IMR-90 (cell line): ENCODE data around the gene CYP2D6. TPM values are rescaled to one million over a fixed set of nuclear protein-coding genes. Genes with fewer than 3 reads are reported as not detected.
"Not testable (repeated sequence)": the region's sequence is repeated elsewhere in the genome, so short reads cannot be mapped to it uniquely, and the experiment has no call there.

Experiments used
- ATAC-seq: fragments of 200-7000 bp; cut with Tn5 transposase; 2 replicates; pipeline ENCODE4 v1.9.1; 2020; ENCODE audit warnings: low read depth, mild to moderate bottlenecking, moderate library complexity
- BruUV-seq: library from RNA; stranded (reverse); fragments of 400-500 nt; replicated peaks from 2 replicates; lab custom pipeline; 2021; lab: Mats Ljungman, UMichigan
- CTCF ChIA-PET: fragments of 300-600 bp; formaldehyde crosslinking; extraction: SDS; loops from one replicate; lab custom pipeline; 2021; ENCODE audit warnings: antibody characterized with exemption; lab: Yijun Ruan, JAX
- POLR2A ChIA-PET: fragments of 300-600 bp; sonication (Branson Sonifier 250); formaldehyde crosslinking; loops from one replicate; lab custom pipeline; 2022; ENCODE audit warnings: antibody characterized with exemption; ENCODE audit not compliant: unreplicated experiment; lab: Charles Lee
- DNase-seq: peaks from one replicate; pipeline ENCODE4 v3.0.0; 2013
- H2AFZ ChIP-seq: replicated peaks from 2 replicates; pipeline ENCODE3; 2013; ENCODE audit warnings: low read length, mild to moderate bottlenecking; ENCODE audit not compliant: poor library complexity
- H2AK5ac ChIP-seq: 2 replicates; pipeline ENCODE4 v1.6.1; 2013; ENCODE audit warnings: low read depth, low read length, inconsistent platforms
- H2AK9ac ChIP-seq: replicated peaks from 2 replicates; pipeline ENCODE3; 2013; ENCODE audit warnings: mild to moderate bottlenecking, low read depth, low read length, moderate library complexity; ENCODE audit not compliant: poor library complexity
- H2BK120ac ChIP-seq: 2 replicates; pipeline ENCODE4 v1.6.1; 2013; ENCODE audit warnings: low read depth, low read length, inconsistent platforms
- H2BK15ac ChIP-seq: 3 replicates; pipeline ENCODE4 v1.6.1; 2013; ENCODE audit warnings: low read depth, low read length, inconsistent platforms
- H2BK20ac ChIP-seq: 2 replicates; pipeline ENCODE4 v1.6.1; 2013; ENCODE audit warnings: low read depth, mild to moderate bottlenecking, inconsistent platforms, low read length, moderate library complexity
- H2BK5ac ChIP-seq: 2 replicates; pipeline ENCODE4 v1.6.1; 2013; ENCODE audit warnings: mild to moderate bottlenecking, low read depth, low read length, inconsistent platforms; ENCODE audit not compliant: poor library complexity, severe bottlenecking
- H3K14ac ChIP-seq: replicated peaks from 2 replicates; pipeline ENCODE4 v1.6.1; 2013; ENCODE audit warnings: low read depth, low read length, inconsistent platforms
- H3K18ac ChIP-seq: 2 replicates; pipeline ENCODE4 v1.6.1; 2013; ENCODE audit warnings: low read depth, low read length, control low read depth
- H3K23ac ChIP-seq: 2 replicates; pipeline ENCODE4 v1.6.1; 2013; ENCODE audit warnings: low read depth, low read length, inconsistent platforms
- H3K27ac ChIP-seq: 2 replicates; pipeline ENCODE4 v1.5.1; 2013; ENCODE audit warnings: mild to moderate bottlenecking, control low read depth, low read length; ENCODE audit not compliant: insufficient read depth
- H3K27me3 ChIP-seq: 2 replicates; pipeline ENCODE4 v1.6.1; 2013; ENCODE audit warnings: low read length; ENCODE audit not compliant: control insufficient read depth, insufficient read depth
- H3K36me3 ChIP-seq: 2 replicates; pipeline ENCODE4 v1.6.1; 2013; ENCODE audit warnings: low read length, mixed read lengths; ENCODE audit not compliant: control insufficient read depth, insufficient read depth
- H3K4ac ChIP-seq: 2 replicates; pipeline ENCODE4 v1.6.1; 2013; ENCODE audit warnings: low read depth, low read length, inconsistent platforms
- H3K4me1 ChIP-seq: 2 replicates; pipeline ENCODE4 v1.6.1; 2013; ENCODE audit warnings: low read length, mixed read lengths; ENCODE audit not compliant: control insufficient read depth, insufficient read depth
- H3K4me2 ChIP-seq: 2 replicates; pipeline ENCODE4 v1.6.1; 2013; ENCODE audit warnings: low read depth, mild to moderate bottlenecking, control low read depth, low read length, moderate library complexity
- H3K4me3 ChIP-seq: 2 replicates; pipeline ENCODE4 v1.5.1; 2013; ENCODE audit warnings: low read depth, mild to moderate bottlenecking, control low read depth, low read length, moderate library complexity; ENCODE audit not compliant: insufficient read depth
- H3K56ac ChIP-seq: 2 replicates; pipeline ENCODE4 v1.6.1; 2013; ENCODE audit warnings: low read length, inconsistent platforms; ENCODE audit not compliant: insufficient read depth; ENCODE audit errors: extremely low read depth
- H3K79me1 ChIP-seq, 2 experiments: 2 replicates each; pipeline ENCODE4 v1.6.1; 2013; ENCODE audit warnings: low read length in 2 of 2, inconsistent platforms in 1 of 2, low read depth in 1 of 2
- H3K9ac ChIP-seq: 2 replicates; pipeline ENCODE4 v1.6.1; 2013; ENCODE audit warnings: low read depth, low read length, control low read depth
- H3K9me1 ChIP-seq: 2 replicates; pipeline ENCODE4 v1.6.1; 2013; ENCODE audit warnings: low read length, inconsistent platforms; ENCODE audit not compliant: insufficient read depth
- H3K9me3 ChIP-seq: 2 replicates; pipeline ENCODE4 v1.6.1; 2013; ENCODE audit warnings: low read length; ENCODE audit not compliant: control insufficient read depth, insufficient read depth
- H4K20me1 ChIP-seq: 2 replicates; pipeline ENCODE4 v1.6.1; 2013; ENCODE audit warnings: low read length, inconsistent platforms; ENCODE audit not compliant: insufficient read depth
- H4K5ac ChIP-seq: 2 replicates; pipeline ENCODE4 v1.6.1; 2013; ENCODE audit warnings: mild to moderate bottlenecking, low read depth, low read length, control low read depth
- H4K8ac ChIP-seq, 2 experiments: 2 replicates each; pipeline ENCODE4 v1.6.1; 2013; ENCODE audit warnings: low read depth in 2 of 2, low read length in 2 of 2, control low read depth in 1 of 2, inconsistent platforms in 1 of 2
- H4K91ac ChIP-seq: 2 replicates; pipeline ENCODE4 v1.6.1; 2013; ENCODE audit warnings: low read depth, low read length, inconsistent platforms; ENCODE audit not compliant: insufficient read depth
- RAD21 ChIP-seq: IDR thresholded peaks from 2 replicates; pipeline ENCODE4 v1.6.1; 2012; ENCODE audit warnings: low read length, improper control_type of control experiment
- WGBS, 2 experiments: methylation state at CpG; one replicate each; pipeline versions ENCODE4 v1.1.5 to v1.1.7; 2013; ENCODE audit warnings: missing lambda C conversion rate in 2 of 2; ENCODE audit not compliant: insufficient read length in 1 of 2; ENCODE audit errors: extremely low coverage in 2 of 2; 5-methylcytosine and 5-hydroxymethylcytosine counted together
- dilution Hi-C: fragments of 300-500 bp; cut with HindIII; formaldehyde crosslinking; loops from one replicate; pipeline ENCODE4 v1.14.3; 2018; ENCODE audit warnings: low sequenced_read_pairs; ENCODE audit not compliant: unreplicated experiment
- in situ Hi-C: fragments of 300-500 bp; cut with MboI; formaldehyde crosslinking; loops from 3 replicates; pipeline ENCODE4 v1.14.3; 2019; ENCODE audit warnings: low sequenced_read_pairs, inconsistent platforms, mixed read lengths
- intact Hi-C: fragments of 100-400 bp; cut with micrococcal nuclease; formaldehyde crosslinking; loops from 2 replicates; pipeline ENCODE4 v1.10.0; 2022
- polyA plus RNA-seq, 3 experiments: library from polyadenylated mRNA; depleted of rRNA; stranded (reverse); fragments of >200 nt; gene quantifications; 2 replicates each; pipeline ENCODE4 v1.2.3, GENCODE V29; 2012; ENCODE audit warnings: low replicate concordance in 1 of 3
- total RNA-seq: library from RNA; depleted of rRNA; stranded (reverse); fragments of >200 nt; gene quantifications from 2 replicates; pipeline ENCODE4 v1.2.3, GENCODE V29; 2012
- TF ChIP-seq, protein P1 (sequence below): conservative IDR thresholded peaks from 2 replicates; pipeline ENCODE4 v1.5.1; 2012; ENCODE audit warnings: mild to moderate bottlenecking, low read depth, low read length, improper control_type of control experiment

Gene CYP2D6
- total and polyA plus RNA-seq, 2 of the 4 experiments (the other 2 are of a cell fraction): under 0.01 to 0.24 TPM

DNA sequence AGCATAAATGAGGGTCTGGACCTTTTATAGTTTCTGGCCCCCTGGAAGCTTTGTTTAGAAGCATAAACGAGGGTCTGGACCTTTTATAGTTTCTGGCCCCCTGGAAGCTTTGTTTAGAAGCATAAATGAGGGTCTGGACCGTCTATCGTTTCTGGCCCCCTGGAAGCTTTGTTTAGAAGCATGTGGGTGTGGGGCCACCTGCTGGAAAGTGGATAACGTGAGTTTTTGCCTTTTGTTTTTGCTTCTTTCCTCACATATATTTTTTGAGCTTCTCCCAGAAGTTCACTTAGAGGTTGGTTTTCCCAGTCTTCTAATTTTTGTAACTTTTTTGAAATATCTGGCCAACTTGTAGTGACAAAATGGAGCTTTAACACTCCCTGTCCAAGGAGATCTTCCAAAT lies 17.8 kb downstream of the CYP2D6 start:
- H3K79me1 ChIP-seq, H2BK120ac ChIP-seq, H4K91ac ChIP-seq, H4K8ac ChIP-seq, H3K27ac ChIP-seq, H2BK5ac ChIP-seq, POLR2A ChIA-PET, H3K9me1 ChIP-seq, H3K4me1 ChIP-seq, H2AK5ac ChIP-seq, dilution Hi-C loops, intact Hi-C loops, H3K56ac ChIP-seq, ATAC-seq, H4K20me1 ChIP-seq, H3K36me3 ChIP-seq, DNase-seq, H4K5ac ChIP-seq, H2BK20ac ChIP-seq, H3K27me3 ChIP-seq, H3K4me2 ChIP-seq, BruUV-seq, H2AK9ac ChIP-seq, H3K14ac ChIP-seq, H2BK15ac ChIP-seq, H3K4ac ChIP-seq, H3K18ac ChIP-seq, H3K9ac ChIP-seq, H3K23ac ChIP-seq, H2AFZ ChIP-seq, in situ Hi-C loops, H3K4me3 ChIP-seq: not testable (repeated sequence)
- TF ChIP-seq, protein P1, sequence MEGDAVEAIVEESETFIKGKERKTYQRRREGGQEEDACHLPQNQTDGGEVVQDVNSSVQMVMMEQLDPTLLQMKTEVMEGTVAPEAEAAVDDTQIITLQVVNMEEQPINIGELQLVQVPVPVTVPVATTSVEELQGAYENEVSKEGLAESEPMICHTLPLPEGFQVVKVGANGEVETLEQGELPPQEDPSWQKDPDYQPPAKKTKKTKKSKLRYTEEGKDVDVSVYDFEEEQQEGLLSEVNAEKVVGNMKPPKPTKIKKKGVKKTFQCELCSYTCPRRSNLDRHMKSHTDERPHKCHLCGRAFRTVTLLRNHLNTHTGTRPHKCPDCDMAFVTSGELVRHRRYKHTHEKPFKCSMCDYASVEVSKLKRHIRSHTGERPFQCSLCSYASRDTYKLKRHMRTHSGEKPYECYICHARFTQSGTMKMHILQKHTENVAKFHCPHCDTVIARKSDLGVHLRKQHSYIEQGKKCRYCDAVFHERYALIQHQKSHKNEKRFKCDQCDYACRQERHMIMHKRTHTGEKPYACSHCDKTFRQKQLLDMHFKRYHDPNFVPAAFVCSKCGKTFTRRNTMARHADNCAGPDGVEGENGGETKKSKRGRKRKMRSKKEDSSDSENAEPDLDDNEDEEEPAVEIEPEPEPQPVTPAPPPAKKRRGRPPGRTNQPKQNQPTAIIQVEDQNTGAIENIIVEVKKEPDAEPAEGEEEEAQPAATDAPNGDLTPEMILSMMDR: 0 out of 2 replicates have a peak, but pooled peaks have one; percentile 11
- TF ChIP-seq RAD21: 0 out of 2 replicates have a peak, but pooled peaks have one; percentile 15
- no CpG with 5 or more reads among the region's 4 CpGs for WGBS, 2 experiments
- CTCF ChIA-PET: interaction anchor here (0.6 to 0.8 kb wide), 3 partner anchors 11 to 147 kb away, joined by 3 to 4 read pairs (median 3); no protein-coding TSS in a partner anchor
- peaks cover 13% of the 10 kb centered on the region for H3K9me3 ChIP-seq
